GOT3 (cell line): Measurements from ENCODE around the gene SLC22A15.
"Not testable (repeated sequence)": the region's sequence is repeated elsewhere in the genome, so short reads cannot be mapped to it uniquely, and the experiment has no call there.

Source experiments
- DNase-seq: peaks from one replicate; lab custom pipeline; 2025; ENCODE audit warnings: mixed read lengths; lab: John Stamatoyannopoulos, UW

The SLC22A15 gene

DNA sequence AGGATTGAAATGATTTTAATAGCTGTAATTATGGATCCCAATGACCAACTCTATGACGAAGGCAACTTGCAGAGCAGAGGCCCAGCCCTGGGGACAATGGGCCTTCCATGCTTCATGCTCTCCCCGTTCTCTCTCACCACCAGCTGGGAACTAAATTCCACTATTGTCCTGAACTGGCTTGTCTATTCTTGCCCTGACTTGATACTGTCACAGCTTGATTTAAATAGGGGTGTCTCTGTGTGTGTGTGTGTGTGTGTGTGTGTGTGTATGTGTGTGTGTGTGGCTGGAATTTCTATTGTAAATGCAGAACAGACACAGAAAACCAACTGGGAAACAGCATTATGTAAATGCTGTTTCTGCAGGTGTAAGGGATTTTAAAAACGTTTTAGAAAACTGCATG is 57.0 kb downstream of the SLC22A15 start:
- no peak for DNase-seq

DNA sequence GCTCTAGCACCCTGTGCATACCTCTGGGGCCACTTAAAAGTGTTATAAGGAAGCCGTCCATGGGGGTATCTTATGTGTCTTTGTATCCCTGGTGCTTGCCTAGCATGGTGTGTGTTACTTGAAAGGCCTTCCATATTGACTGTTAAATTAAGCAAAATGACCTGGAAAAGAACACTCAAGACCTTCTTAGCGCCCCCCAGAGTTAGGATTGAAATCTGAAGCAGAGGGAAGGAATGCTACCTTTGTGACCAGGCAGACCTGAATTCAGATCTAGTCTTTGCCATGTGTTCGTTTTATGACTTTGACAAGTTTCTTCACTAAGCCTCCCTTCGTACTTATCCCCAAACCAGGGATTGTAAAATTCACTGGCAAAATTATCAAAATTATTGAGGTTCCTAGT is 59.9 kb downstream of the SLC22A15 start:
- DNase-seq: no peak

DNA sequence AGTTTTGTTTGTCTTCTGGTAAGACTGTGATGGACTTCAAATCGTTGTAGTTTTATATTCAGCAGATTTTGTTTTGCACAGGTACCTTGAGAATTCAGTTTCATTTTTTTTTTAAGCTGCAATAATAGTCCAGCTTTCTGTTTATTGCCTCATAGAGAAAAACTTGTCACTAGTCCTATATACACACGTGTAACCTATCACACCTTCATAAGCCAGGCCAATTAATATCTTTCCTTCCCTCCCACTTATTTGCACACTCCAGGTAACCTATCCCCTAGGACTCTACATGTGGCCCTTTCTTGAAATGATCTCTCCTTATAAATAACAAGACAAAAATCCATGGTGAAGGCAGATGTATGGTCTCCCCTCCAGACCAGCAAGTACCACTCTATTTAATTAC is 62.4 kb downstream of the SLC22A15 start:
- no peak for DNase-seq

DNA sequence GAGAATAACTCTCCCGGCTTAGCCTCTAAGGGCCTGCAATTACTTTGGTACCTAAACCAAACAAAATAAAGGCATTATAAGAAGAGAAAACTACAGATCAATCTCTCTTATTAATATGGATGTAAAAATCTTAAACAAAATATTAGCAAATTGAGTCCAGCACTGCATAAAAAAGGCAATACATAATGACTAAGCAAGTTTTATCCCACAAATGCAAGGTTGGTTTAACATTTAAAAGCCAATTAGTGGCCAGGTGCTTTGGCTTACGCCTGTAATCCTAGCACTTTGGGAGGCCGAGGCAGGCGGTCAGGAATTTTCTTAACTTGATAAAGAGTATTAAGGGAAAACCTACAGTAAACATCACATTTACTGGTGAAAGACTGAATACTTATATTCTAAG is 67.8 kb downstream of the SLC22A15 start:
- no peak for DNase-seq

DNA sequence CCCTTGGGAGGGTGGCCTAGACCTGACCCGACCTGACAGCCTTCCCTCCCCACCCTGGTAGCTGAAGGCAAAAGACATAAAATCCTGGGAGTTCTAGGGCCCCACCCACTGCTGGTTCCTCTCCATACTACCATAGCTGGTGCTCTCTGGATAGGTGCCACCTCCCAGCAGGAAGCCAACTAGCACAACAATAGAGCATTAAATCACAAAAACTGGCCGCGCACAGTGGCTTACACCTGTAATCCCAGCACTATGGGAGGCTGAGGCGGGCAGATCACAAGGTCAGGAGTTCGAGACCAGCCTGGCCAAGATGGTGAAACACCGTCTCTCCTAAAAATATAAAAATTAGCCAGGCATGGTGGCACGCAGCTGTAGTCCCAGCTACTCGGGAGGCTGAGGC is 70.6 kb downstream of the SLC22A15 start:
- not testable (repeated sequence) for DNase-seq

DNA sequence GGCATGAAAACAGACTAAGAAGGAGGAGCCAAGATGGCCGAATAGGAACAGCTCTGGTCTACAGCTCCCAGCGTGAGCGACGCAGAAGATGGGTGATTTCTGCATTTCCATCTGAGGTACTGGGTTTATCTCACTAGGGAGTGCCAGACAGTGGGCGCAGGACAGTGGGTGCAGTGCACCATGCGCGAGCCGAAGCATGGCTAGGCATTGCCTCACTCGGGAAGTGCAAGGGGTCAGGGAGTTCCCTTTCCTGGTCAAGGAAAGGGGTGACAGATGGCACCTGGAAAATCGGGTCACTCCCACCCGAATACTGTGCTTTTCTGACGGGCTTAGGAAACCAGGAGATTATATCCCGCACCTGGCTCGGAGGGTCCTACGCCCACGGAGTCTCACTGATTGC is 75.6 kb downstream of the SLC22A15 start:
- not testable (repeated sequence) for DNase-seq

DNA sequence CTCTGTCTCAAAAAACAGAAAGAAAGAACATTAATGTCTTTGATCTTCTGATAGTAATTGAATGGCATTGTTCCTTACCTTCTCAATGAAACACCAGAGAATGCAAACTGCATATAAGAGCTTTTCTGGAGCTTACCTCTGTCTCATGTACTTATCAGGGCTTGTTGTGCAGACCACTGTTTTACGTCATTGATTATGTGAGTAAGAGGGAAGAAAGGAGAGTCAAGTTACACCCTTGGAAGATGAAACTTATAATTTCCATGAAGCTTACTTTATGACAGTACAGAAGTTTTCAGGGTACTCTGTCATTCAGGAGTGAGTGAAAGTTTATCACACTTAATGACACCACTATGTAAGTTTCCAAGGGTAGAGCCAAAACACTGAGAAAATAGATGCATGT is 85.9 kb downstream of the SLC22A15 start:
- no peak for DNase-seq

DNA sequence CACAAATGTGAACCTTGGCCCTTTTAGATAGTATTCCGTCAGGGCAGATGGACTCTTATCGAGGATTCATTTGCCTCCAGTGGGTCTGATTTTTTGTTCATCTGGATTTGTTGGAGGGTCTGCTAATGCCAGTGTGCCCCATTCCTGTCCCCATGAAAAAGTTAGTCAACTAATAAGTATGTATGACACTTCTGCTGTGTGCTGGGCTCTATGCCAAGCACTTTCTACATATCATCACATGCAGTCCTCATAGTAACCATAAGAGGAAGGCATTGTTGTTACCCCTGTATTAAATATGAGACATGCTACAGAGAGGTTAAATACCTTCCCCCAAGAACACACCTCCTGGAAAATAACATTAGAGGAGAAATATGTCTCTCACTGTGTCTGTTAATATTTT is 88.3 kb downstream of the SLC22A15 start:
- no peak for DNase-seq

DNA sequence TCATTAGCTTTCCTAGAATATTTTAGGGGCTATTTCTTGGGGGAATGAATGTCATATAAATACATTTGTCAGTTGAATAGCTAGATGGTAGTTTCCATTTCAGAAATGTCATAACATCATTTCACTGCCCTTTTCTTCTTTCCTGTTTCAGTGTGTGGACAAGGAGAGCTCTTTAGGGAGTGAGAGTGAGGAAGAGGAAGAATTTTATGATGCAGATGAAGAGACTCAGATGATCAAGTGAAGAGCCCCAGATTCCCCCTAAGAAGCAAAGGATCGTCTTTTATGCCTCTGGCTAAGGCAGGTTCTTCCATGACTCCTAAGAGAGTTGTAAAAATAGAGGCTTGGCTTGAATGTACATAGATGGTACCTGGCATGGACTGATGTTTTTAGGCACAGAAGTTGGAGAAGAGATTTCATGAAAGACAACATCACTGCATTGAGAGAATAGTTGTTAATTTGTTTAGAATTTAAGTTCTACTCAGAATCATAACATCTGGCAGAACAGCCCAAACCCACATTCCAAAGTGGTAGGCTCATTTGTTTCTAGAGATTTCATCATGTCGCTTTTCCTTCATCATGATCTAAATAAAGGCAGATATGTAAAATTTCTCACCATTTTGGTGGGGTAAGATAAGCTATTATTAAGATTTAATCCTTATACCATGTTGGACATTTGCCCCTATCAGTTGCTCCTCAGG is 90.7 kb downstream of the SLC22A15 start:
- DNase-seq: no peak

DNA sequence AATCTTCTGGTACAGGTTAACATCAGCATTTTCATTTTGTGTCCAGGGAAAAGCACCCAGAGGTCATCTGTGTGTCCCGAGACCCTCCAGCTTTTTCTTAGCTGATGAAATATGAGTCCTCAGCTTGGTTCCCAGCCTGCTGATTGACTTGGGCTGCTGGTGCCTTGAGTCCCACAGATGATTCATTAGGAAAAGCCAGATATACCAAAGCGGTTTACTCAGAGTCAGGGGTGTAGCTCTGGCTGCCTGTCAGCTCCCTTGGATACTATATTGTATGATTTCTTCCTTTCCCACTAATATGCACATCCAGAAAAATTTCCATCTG is 91.2 kb downstream of the SLC22A15 start:
- no peak for DNase-seq

DNA sequence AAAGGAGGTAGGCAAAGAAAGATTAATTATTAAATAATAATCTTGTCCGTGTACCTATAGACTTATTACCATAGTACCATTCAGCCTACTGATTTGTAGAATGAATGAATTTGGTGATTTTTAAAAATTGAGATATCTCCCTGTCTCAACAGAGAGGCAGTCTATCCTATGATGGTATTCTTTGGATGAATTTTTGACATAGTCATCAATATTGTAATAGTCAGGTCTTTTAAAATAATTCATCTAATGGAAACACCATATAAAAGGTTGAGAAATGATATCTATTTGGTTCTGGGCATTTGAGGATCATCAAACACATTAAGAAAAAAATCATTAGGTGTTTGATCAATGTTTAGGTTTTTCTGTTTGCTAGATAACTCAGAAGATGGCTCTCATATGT is 99.3 kb downstream of the SLC22A15 start:
- DNase-seq: no peak

DNA sequence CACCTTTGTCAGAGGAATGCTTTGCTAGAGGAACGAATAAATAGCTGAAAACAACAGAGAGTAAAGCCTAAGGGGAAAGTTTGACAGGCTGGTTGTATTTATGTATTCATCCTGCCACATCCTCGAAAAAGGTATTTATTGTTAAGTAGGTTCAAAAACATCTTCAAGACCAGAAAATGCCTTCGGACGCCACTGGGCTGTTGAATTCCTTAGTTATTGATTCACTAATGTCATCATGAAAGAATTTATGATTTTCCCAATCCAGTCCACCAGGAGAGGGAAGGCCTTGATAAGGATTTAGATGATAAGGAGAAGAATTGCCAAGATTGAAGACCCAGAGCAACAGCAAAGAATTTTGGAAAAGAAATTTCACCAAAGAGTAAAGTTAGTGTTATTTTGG is 99.7 kb downstream of the SLC22A15 start:
- DNase-seq: no peak

DNA sequence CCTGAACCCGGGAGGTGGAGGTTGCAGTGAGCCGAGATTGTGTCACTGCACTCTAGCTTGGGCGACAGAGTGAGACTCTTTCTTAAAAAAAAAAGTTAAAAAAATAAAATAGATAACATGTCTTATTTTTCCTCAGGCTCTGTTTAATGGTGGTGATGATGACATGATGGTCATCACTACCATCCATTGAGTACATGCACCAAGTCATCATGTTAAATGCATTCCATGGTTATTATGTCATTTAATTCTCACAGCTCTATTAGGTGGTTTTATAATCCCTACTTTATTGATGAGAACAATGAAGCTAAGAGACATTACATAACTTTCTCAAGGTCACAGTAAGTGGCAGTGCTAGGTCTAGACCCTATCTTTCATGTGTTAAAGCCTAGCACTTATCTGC is 100.5 kb downstream of the SLC22A15 start:
- DNase-seq: no peak

DNA sequence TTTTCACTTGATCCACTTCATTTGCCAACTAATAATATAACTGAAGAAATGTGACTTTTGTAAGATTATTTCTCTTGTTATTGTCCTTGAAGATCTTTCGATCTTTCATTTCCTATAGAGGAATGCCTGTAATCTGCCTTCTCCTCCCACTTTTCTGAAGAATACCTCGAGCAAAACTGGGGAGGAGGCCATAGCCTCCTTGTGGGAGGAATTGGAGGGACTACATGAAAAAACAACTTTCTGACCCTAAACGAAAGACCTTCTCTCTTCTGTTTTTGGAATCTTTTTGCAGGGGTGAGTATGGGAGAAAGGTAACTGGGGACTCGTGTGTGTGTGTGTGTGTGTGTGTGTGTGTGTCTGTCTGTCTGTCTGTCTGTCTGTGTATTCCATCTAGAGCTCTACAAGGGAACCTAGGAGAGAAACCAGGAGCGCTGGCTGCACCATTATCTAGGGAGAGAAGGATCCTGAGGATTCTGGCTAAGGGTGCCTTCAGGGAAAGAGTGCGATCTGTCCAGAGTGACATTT is 102.4 kb downstream of the SLC22A15 start:
- no peak for DNase-seq

DNA sequence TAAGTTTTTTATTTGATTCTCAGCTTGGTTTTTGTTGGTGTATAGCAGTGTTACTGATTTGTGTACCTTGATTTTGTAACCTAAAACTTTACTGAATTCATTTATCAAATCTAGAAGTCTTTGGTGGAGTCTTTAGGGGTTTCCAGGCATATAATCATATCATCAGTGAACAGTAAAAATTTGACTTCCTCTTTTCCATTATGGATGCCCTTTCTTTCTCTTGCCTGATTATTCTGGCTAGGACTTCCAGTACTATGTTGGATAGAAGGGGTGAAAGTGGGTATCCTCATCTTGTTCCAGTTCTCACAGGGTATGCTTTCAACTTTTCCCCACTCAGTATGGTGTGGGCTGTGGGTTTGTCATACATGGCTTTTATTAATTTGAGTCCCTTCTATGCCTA is 111.3 kb downstream of the SLC22A15 start:
- no peak for DNase-seq

DNA sequence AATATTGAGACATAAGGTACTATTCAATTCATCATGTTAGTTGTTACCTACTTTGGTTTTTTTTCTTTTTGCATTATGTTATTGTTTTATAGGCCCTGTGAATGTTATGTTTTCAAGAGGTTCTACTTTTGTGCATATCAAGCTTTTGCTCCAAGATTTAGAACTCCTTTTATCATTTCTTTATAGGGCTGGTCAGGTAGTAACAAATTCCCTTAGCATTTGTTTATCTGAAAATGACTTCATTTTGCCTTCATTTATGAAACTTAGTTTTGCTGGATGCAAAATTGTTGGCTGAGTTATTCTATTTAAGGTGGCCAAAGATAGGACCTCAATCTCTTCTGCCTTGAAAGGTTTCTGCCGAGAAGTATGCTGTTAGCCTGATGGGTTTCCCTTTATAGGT is 113.6 kb downstream of the SLC22A15 start:
- no peak for DNase-seq

DNA sequence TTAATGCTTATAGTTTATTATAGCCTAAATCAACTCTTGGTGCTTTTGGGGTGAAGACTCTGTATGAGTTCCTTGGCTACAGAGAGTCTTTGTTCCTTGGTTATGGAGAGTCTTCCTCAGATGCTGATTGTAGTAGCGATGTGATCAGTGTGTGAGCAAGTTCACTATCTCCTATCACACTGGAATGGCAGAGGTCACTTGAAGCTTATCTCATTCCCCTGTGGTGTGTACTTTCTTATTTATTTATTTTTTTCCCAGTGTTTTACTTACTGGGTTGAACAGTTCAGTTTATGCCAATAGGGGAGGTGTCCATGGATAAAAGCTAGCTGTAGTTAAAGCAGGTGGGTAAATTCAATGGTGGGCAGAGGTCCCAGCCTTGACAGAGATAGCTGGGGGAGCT is 114.8 kb downstream of the SLC22A15 start:
- no peak for DNase-seq

DNA sequence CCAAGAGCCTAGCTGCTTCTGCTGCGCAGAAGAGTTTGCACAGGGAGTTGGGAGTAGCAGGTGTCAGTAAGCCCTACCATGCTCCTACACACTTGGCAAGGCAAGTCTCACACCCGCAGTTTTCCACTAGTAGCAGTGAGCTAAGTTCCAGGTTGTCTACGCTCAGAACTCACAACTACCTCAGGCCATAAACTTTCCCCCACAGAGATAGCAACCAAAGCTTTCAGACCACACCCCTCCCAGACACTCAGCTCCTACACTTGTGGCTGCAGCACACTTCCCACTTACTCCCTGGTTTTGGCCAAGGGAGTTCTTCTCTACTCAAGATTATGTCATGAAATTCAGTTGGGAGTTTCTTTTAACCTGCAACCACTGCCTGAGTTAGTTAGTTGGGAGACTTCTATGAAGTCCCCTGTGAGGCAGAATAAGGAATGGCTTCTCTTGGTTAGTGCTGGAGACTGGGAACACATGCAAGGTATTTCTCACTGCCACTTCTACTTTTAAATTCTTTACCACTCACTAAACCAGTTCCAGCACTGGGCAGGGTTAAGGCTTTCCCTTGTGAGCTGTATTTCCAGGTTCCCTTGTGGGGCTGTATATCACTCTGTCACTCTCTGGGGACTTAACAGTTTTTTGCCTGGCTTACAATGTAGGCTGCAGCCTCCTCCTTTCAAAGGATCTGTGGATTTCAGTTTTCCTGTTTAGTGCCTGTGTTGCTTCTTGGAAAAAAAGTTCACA is 116.6 kb downstream of the SLC22A15 start:
- no peak for DNase-seq

DNA sequence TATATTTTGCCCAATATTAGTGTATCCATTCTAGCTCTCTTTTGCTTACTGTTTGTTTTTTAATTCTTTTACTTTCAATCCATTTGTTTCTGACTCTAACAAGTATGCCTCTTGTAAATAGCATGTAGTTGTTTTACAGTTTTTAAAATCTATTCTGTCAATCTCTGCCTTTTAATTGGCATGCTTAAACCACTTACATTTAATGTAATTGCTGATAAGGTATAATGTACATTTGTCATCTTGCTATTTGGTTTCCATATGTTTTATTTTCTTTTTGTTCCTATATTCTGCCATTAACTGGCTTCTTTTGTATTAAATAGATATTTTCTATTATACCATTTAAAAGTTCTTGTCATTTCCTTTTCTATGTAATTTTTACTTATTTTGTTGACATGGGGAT is 118.7 kb downstream of the SLC22A15 start:
- no peak for DNase-seq

DNA sequence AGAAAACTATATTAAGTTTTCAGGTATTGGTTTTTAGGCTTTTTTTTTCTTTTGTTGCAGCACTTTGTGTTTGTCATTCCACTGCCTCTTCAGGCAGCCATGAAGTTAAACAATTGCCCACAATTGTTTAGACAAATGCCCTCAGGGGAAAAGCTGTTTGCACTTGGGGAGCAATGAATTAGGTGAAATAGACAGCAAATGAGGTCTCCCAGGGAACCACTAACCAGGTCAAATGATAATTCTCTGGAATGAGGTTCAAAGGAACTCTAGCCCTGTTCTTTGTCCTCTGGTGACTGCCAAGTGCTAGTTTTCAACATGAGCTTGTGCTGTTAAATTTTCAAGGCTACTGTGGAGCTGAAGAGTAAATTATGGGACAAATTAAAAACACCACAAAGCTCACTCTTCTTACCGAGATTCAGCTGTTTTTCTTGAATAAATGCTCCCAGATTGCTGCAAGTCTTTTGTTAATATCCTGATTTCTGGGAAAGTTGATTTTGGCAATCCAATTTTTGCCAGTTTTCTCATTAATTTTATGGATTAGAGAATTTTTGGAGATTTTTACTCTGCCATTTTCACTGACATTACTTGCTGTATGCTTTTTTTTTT is 119.8 kb downstream of the SLC22A15 start:
- DNase-seq: no peak

DNA sequence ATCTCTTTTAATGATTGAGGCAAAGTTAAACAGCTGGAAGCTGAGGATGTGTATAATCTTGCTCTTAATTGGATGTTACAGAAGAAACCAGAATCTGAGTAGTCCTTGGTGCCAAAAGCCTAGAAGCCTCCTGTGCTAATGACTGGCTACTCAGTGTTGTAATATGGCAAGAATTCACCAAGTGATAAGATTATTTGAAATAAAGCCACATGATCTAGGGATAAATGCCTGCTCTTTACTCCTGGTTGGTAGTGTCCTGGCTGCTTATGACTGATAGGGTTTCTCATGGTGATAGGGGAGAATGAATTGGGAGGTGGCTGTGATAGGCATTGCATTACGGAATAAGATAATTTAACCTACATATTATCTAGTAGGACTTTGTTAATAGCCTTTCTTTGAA is 121.3 kb downstream of the SLC22A15 start:
- no peak for DNase-seq

DNA sequence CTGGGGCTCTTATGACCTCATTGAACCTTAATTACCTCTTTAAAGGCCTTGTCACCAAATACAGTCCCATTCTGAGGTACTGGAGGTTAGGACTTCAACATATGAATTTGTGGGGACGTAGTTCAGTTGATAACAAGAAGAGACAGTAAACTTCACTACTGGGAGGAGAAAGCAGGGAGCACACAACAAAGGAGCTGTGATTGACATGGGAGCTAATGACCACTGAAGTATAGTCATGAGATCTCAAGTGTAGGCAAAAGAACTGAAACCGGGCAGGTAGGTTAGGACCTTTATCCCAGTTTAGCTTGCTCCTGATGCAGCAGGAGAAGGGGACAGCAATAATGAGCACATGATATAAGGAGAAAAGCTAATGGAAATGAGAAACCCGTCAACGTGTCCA is 123.1 kb downstream of the SLC22A15 start:
- DNase-seq: no peak

DNA sequence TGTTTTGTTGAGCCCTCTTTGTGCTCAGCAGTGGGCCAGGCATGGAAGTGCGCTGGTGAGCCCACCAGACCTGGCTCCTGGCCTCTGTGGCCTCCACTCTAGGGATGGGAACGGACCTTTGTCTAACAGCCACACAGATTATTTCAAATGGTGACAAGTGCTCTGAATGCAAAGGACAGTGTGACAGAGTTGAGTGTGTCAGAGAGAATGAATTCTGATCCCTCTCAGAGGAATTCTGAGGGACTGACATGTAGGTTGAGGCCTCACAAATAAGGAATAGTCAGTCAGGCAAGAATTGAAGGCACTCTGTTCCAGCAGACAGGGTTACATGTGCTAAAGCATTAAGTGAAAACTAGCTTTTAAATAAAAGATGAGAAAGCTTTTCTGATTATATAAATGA is 123.6 kb downstream of the SLC22A15 start:
- no peak for DNase-seq
